GM21723 (cell line): ENCODE data around the gene FREY1.

Experiments used
- ATAC-seq: cut with Tn5 transposase; IDR thresholded peaks from one replicate; pipeline ENCODE4 v1.9.1; 2021; ENCODE audit warnings: mild to moderate bottlenecking, moderate library complexity; ENCODE audit not compliant: unreplicated experiment

FREY1 gene, protein sequence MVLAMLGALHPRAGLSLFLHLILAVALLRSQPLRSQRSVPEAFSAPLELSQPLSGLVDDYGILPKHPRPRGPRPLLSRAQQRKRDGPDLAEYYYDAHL

DNA sequence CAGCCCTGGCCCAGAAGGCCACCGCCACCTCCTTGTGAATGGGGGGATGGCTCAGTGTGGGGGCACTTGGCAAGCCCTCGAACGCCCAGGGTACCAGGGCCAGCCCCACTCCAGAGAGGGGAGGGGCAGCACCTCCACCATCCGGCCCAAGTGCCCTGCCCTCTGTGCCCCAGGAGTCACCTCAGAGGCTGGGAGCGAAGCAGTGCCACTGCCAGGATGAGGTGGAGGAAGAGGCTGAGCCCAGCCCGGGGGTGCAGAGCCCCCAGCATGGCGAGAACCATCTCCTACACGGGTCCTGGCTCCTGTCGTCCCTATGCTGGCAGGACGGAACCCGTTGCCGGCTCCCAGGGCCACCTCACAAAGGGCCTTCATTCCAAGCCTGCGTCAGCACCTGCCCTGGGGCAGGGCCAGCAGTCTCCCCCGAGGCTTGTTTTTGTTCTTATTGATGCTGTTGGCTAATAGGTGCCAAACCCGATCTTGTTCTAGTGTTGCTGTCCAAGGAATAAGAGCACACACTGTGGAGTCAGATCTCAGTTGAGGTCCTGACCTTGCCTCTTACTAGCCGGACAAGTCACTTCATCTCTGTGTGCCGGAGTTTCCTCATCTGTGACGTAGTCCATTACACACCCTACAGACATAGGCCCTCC, at the start of gene FREY1:
Gene FREY1, minus strand, starts transcription at position 307 of the 647 bp plus-strand sequence. Its CDS starts 26 bp downstream, at position 281.
- no peak for ATAC-seq

DNA sequence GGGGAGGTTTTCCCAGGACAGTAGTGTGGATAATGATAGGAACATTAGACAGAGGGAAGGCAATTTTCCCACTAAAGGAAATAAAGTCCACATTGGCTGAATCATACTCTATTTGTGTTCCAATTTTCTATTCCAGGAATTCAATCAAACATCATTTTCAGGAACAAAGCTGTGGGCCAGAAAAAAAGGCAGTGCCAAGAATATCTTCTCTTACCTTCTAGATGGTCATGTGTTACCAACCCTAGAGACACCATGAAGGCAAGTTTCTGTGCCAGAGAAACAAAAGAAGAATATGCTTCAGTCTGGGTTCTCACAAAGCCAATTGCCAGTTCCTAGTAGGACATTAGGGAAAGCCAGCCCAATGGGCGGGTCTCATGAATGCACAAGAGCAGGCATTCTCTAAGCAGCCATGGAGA, 42.9 kb upstream of the FREY1 start:
- ATAC-seq, result no peak

DNA sequence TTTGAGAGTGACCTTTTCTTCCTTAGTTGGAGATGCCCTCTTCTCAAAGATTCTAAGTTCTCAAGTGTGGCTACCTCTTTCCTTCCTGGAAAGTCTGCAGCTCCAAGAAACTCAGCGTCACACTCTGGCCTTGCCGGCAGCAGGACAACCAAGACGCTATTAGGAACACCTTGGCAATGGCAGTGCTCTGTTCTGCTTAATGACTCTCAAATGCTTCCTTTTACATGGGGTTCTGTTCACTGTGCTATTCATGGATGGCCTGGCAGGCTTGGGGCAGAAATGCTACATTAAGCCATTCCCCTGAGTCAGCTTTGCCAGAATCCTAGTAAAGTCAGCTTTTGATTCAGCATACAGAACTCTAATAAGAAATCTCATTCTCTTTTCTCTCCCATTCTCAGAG, 41.3 kb upstream of the FREY1 start:
- ATAC-seq, result no peak

DNA sequence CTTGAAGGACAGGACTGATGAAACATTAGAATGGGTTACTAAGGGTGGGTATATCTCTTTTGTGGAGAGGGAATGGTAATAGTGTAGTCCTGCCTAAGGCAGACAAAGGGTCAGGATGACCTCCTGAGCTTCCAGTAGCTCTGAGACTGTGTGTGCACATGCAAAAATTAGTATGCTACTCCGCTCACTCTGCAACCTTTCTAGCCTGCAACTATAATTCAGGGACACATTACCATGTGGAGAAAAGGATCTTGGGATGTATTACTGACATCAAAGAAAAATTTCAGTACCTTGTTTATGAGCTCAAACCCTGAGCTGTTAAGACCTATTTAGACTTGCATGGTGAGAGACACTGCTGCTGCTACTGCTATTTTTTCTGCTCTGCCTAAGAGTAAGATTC, 40.8 kb upstream of the FREY1 start:
- no peak for ATAC-seq

DNA sequence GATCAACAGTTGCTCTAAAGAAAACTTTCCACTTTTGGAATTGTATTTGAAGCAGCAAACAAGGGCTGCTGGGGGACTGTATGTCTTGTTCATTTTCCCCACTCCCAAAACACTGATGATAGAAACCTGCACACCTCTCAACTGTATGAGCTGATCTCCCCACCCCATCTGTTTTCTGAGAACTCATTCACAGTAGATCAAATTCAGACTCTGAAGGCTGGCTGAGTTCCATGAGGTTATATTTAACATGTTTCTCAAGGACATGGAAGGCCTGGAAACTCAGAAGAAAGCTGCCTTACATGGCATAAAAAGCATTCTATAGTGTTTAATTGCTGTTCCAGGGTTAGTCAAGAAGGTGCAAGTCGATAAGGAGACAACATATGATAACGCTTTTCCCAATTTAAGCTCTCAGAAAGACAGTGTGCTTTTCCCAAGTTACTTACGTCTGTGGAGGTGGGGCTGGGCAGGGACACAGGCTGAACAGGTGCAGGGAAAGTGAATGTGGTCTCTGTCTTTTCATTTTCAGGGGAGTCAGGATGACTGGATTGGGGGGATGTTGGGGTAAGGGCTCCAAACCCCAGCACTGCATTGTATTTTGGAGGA, 38.4 kb upstream of the FREY1 start:
- no peak for ATAC-seq

DNA sequence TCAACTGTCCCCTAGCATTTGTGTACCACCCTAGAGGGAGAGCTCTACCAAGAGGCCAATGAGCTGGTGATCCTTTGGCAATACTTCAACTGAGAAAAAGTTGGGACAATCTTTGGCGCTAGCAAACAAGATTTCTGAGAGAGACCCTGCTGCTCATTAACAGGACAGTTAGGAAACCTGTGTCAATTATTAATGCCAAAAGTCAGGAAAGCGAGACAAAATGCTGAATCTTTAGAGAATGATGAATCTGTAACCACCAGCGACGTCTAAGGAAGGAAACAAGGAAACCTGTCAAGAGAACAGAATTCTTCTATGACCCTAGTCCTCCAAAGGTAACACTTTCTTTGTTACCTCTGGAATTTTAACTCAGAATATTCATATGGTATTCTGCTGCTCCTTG, 35.3 kb upstream of the FREY1 start:
- no peak for ATAC-seq

DNA sequence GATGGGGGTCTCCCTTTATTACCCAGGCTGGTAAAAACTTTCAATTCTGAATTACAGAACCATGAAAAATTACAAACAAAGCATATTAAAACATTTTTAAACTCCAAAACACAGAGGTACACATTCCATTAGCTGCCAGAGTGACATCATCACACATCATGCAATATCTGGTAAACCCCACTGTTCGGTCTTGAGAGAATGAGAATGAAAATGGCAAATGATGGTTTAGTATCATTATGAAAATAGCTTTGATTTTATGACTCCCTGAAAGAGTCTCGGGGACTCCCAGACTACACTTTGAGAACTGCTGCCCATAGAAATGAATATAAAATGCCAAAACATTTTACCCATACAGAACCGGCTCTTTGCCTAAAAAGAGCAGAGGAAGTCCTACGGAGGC, 34.2 kb upstream of the FREY1 start:
- ATAC-seq, result no peak

DNA sequence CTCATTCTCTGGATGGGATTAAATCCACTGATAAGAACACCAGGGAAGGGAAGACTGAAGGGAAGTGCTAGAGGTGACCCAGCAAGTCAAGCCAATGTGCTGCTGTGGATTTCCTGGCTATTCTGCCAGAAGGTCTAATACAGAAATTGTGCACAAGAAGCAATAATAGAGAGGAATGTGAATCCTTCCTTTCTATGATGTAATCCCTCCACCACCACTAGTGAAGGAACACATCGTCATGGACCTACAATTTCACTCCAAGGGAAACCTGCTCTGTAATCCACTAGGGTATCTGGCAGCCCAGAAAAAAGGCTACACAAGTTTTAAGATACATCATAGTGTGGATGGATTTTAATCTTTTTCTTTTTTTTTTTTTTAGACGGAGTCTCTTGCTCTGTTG, 32.8 kb upstream of the FREY1 start:
- no peak for ATAC-seq

DNA sequence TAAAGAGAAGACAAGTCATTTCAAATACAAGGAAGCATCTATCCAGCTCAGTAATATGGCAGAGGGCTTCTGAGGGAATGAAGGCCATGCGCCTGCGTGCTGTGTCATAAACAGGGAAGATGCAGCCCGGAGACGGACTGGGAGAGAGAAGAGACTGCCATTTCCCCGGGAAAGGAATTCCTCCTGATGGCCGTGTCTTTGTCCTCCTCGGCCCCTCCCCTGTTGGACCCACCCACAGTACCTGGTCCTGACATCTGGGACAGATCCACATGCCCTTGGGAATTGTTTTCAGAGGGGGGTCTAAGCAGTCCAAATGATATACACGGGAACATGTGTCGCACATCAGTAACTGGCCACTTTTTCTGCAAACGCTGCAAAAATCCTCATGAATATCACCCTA, 30.8 kb upstream of the FREY1 start:
- no peak for ATAC-seq

DNA sequence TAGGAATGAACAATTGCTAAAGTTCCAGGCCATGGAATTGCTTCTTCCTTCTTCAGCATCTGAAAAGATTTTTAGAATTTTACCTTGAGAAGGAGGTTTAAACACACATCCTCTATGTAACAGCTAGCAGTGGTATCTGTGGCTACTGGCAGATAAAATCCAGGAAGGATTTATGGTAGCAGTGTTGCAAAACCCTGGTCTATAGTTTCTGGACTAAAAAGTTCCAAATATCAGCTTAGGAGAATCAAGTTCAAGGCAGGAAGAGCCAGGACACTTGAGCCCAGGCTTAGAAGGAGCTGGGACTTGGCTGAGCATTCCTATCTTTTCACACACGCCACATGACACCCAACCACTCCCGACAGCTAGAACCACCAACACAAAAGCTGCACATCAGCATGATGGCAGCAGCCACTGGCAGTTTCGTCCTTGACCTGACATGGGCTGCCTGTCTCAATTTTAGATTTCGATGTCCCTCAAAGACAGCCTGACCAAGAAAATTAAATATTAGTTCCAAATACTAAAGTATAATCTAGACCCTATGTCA, 29.5 kb upstream of the FREY1 start:
- no peak for ATAC-seq

DNA sequence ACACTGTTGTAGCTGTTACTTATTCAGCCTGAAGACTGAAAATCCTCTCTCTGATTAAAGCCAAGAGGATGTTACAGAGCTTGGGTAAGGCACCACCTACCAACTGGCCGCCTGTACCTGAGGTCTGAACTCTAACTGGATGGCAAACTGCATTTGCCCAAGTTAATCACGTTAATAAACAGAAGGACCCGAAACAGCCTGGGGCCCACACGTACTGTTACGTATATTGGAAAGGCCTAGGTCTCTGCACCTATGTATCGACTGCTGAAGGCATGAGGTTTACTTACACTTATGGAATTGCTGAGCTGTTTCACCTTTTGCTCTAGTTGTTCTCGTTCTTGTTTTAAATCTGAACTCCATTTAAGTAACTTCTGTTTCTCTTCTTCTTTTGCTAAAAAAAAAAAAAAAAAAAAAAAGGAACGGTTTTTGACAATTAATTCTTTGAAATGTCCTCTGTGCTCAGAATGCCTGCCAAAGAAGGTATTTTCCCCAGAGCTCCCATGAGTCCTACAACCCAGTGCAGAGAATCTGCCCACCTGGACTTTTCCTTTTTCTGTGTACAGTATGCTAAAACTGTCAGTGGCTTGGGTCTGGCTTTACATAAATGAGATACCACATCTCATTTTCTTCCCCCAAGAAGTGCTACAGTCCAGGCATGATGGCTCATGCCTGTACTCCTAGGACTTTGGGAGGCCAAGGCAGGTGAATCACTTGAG, 28.4 kb upstream of the FREY1 start:
- no peak for ATAC-seq

DNA sequence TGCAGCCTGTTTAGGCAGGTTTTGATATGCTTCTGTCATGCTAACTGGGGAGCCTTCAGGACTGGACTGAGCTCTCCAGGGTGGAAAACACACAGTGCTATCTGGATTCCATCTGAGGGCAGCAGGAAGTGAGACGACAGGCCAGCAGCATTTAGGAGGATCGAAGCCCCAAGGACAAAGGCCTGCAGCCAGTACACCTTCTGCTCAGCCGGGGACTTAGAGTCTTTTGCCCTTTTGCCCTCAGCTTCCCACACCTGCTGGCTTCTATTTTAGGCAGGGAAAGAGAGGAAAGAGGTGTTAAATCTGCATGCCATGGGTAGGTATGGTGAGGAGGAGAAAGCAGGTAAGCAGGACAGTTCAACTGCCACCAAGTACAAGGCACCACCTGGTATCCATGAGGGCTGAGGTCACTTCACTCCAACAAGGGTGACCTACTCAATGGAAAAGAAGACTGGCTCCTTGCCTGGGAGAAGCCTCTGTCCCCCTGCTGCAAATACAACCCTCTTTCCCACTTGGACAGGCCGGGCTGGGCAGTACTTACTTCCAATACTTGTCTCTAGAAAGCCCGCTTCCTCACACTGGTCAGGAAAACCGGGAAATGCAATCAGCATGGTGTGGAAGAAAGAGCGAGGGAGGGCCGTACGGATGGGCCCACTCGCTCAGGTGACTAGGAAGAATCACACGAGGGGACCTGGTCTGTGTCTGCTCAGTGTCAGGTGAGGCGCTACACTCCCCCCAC, 27.7 kb upstream of the FREY1 start:
- ATAC-seq, result no peak

DNA sequence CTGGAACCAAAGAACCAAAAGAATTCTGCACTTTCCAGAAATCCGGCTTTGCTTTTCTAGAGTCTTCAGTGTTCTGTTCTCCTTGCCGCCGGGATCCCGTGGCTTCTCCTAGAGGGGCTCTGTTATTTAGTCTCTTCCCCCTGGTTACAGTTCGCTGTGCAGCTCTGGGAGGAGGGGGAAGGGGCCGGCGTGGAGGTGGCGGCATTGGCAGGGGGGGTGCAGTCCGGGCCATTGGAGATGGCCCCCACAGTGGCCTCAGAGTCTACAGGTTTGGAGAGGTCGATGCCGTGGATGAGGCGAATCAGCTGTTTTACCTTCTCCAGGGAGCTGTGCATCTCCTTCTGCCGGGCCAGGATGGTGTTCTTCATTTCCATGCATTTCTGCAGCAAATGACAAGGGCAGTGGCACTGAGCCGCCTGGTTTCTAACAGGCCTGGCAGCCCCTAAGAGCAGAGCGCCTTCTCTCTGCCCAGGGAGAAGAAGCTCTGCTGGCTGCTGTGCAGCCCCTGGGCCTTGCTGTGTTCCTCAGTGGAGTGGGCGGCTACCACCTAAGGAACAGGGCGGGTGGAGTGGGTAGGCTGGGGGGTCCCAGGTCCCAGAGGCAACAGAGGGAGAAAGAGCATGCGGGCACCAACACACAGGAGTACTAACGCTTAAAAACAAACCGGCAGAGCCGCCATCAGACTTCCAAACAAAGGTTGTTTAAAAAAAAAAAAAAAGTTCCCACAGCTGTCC, 26.9 kb upstream of the FREY1 start:
- no peak for ATAC-seq

DNA sequence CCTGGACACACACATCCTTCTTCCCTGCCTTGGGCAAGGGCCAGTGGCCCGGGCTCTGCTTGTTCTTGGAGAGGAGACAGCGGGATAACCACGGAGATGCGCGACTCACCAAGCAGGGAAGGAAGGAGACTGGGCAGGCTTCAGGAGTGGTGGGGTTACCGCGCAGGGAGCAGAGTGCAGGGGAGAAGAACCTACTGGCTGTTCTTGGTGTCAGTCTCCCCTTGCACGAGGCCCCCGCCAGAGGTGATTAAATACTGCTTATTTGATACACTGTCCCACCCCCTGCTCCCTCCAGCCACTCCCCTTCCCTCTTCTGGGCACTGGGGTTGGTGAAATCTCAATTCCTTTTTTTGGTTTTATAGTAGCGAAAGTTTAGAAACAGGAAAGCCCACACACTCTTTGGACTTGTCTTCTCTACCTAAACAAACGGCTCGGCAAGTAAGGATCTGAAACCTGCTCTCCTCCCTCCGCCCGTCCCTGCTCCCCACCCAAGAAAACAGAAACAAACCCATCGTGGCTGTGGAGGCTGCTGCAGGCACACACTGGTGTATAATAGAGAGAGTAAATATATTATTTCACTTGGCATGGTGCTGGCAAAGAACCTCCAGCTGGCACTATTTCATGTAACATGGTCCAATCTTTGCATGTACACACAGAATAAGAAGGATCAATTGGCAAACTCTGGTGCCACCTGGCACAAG, 26.2 kb upstream of the FREY1 start:
- ATAC-seq, result peak; percentile 33

DNA sequence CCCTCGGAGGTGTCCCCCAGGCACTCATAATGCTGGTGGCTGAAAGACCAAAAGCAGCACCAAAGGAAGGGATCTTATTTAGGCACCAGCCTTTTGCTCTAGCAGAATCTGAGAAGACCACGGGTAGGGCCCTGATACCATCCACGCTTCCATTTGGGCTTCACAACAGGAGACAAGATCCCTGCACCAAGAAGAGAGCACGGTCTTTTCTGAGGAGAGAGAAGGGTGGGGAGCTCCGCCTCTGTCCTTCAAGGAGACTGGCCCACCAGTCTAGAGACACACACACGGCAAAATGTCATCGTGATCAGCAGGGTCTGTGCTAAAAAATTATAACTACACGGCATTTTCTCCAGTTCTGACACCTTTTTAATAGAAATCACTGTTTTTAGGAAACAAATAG, 25.1 kb upstream of the FREY1 start:
- no peak for ATAC-seq

DNA sequence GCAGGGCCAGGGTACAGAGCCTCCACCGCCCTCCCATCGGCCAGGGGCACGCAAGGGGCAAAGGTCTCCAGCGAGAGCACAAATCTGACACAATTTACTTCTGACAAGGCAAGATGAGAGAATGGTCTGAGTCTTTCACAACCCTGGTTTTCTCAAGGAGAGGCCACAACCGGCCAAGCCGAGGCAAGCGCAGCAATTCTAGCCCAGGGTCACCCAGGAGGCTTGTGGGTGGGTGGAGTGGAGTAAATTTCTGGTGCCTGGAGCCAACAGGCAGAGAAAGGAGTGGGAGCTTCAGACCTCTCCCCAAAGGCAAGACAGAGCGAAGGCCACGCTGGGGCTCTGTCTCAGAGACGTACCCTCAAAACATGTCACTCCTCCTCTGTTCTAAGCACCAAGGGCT, 24.7 kb upstream of the FREY1 start:
- no peak for ATAC-seq

DNA sequence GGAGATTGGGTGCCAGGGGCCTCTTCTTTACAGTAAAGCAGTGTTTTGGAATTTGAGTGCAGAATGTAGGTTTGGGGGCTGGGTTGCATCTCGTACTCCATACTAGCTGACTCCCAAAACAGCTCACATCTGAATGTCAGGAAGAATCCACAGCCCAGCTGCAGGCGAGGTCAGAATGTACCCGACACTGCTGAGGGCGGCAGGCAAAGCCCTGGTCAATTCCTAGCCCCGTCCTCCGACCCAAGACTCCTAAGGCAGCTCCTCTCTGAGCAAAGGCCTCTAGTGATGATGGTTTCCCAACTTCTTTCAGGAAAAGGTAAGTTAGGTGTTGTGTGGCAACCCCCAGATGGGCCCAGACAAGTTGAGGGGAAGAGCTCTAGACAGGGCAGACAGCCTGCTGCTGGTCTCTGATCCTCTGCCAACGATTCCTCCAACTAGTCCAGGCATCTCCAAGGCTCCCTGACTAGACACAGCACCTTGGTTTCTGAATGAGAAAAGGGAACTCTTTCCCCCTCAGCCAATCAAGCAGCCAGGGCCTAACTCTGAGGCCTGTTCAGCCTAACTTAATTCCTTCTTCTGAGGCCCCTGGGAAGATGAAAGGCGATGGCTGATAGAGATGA, 24.0 kb upstream of the FREY1 start:
- ATAC-seq, result no peak

DNA sequence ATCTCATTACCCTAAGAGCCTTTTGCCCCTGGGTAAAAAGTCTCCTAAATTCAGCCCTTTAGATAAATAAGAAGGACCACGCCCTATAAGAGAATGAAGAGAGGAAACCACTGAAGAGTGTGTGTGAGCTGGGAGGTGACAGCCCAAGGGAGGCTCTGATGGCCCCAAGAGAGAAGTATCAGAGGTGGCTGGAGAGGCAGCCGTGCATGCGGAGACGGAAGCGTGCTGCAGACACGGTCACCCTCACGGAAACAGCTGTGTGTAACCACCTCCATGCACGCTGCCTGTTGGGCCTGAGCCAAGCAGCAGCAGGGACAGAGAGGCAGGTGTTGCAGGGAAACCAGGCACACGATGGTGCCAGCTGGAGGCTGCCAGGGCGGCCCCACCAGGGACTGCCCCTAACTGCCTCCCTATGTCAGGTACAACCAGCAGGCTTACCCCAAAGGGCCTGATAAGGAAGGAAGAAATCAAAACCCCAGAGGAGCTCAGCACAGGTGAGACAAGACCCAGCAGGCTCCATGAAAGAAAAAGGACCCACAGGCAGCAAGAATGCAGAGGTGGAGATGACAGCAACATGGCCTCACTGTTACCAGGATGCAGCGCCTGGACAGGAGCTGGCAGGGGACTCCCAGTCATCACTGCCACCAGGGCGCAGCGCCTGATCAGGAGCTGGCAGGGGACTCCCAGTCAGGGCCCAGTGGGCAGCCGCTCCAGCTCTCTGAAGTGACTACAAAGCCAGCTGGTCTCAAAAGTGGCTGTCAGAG, 23.1 kb upstream of the FREY1 start:
- ATAC-seq, result peak; percentile 91
